GM18870 (cell line): Measurements from ENCODE around the gene TEX14.
A peak's percentile ranks its signal among the peaks of the same experiment; 100 is the strongest.
"Not testable (repeated sequence)": the region's sequence is repeated elsewhere in the genome, so short reads cannot be mapped to it uniquely, and the experiment has no call there.

ENCODE experiments used
- ATAC-seq: cut with Tn5 transposase; IDR thresholded peaks from one replicate; pipeline ENCODE4 v1.9.1; 2021; ENCODE audit warnings: moderate library complexity; ENCODE audit not compliant: unreplicated experiment

The TEX14 gene

GRCh38 chr17:58692239-58693055 is 602 bp upstream of the TEX14 start, which contains the start of gene RAD51C:
Gene RAD51C, plus strand, starts transcription at chr17:58692602. Its CDS starts 42 bp downstream, at chr17:58692644.
- ATAC-seq: peak; percentile 67

- not testable (repeated sequence) for ATAC-seq
These were observed 1.8 kb downstream of the TEX14 start for GRCh38 chr17:58690033-58690432.

GRCh38 chr17:58688521-58688920 is 3.3 kb downstream of the TEX14 start:
- ATAC-seq: no peak

GRCh38 chr17:58686980-58687379 is 4.9 kb downstream of the TEX14 start:
- no peak for ATAC-seq

- ATAC-seq: not testable (repeated sequence)
These were observed 7.4 kb downstream of the TEX14 start for GRCh38 chr17:58684462-58684861.

GRCh38 chr17:58684003-58684402 is 7.8 kb downstream of the TEX14 start:
- ATAC-seq: no peak

GRCh38 chr17:58680038-58680369 is 11.8 kb downstream of the TEX14 start:
- ATAC-seq: no peak

- ATAC-seq: no peak
These were observed 12.4 kb downstream of the TEX14 start for GRCh38 chr17:58679263-58680037.

GRCh38 chr17:58678287-58678686 is 13.6 kb downstream of the TEX14 start:
- not testable (repeated sequence) for ATAC-seq

GRCh38 chr17:58677194-58677880 is 14.5 kb downstream of the TEX14 start:
- ATAC-seq: no peak

GRCh38 chr17:58671969-58672368 is 19.9 kb downstream of the TEX14 start:
- ATAC-seq: no peak

GRCh38 chr17:58669853-58670252 is 22.0 kb downstream of the TEX14 start:
- ATAC-seq: no peak

- ATAC-seq: no peak
These were observed 23.3 kb downstream of the TEX14 start for GRCh38 chr17:58668598-58668935.

GRCh38 chr17:58667934-58668597 is 23.8 kb downstream of the TEX14 start:
- ATAC-seq: no peak

GRCh38 chr17:58666858-58667267 is 25.0 kb downstream of the TEX14 start:
- ATAC-seq: no peak

GRCh38 chr17:58665946-58666857 is 25.6 kb downstream of the TEX14 start:
- no peak for ATAC-seq

GRCh38 chr17:58664302-58664701 is 27.5 kb downstream of the TEX14 start:
- no peak for ATAC-seq

GRCh38 chr17:58661499-58661898 is 30.3 kb downstream of the TEX14 start:
- no peak for ATAC-seq

- ATAC-seq: no peak
These were observed 31.2 kb downstream of the TEX14 start for GRCh38 chr17:58660621-58661020.

GRCh38 chr17:58659714-58660084 is 32.1 kb downstream of the TEX14 start:
- not testable (repeated sequence) for ATAC-seq
